GM12878 (cell line): Measurements from ENCODE around the gene ZNF385A. TPM values are rescaled to one million over a fixed set of nuclear protein-coding genes. Genes with fewer than 3 reads are reported as not detected.

Source experiments
- ATAC-seq: fragments of 200-7000 bp; cut with Tn5 transposase; 3 replicates; pipeline ENCODE4 v1.9.1; 2020; ENCODE audit warnings: mild to moderate bottlenecking, moderate library complexity
- BruUV-seq: library from RNA; stranded (reverse); fragments of 400-500 nt; replicated peaks from 2 replicates; lab custom pipeline; 2021; lab: Mats Ljungman, UMichigan
- CTCF ChIA-PET: fragments of 300-600 bp; sonication (Branson Sonifier 250); formaldehyde crosslinking; extraction: SDS; loops from one replicate; lab custom pipeline; 2021; ENCODE audit warnings: inconsistent platforms; lab: Yijun Ruan, JAX
- POLR2A ChIA-PET: fragments of 350-600 bp; formaldehyde crosslinking; extraction: SDS; loops from one replicate; lab custom pipeline; 2021; ENCODE audit warnings: inconsistent platforms; lab: Charles Lee
- RAD21 ChIA-PET: fragments of 300-600 bp; sonication (Branson Sonifier 250); formaldehyde crosslinking; loops from one replicate; lab custom pipeline; 2023; ENCODE audit warnings: antibody characterized with exemption; ENCODE audit not compliant: unreplicated experiment; lab: Charles Lee
- SMC1A ChIA-PET: fragments of 300-600 bp; sonication (Branson Sonifier 250); formaldehyde crosslinking; loops from one replicate; lab custom pipeline; 2023; ENCODE audit not compliant: unreplicated experiment, uncharacterized antibody; lab: Charles Lee
- DNase-seq: peaks from one replicate; pipeline ENCODE4 v3.0.0-alpha.2; 2011; ENCODE audit warnings: low read depth, low spot score
- FAIRE-seq: peaks from 3 replicates; lab custom pipeline; 2011; peaks lifted over from hg19 to GRCh38; lab: Jason Lieb, UNC
- H2AFZ ChIP-seq: 2 replicates; pipeline ENCODE4 v1.6.0; 2011; ENCODE audit warnings: low read depth, low read length, control low read depth; ENCODE audit not compliant: control insufficient read depth
- H3K27ac ChIP-seq: 2 replicates; pipeline ENCODE4 v1.5.1; 2011; ENCODE audit warnings: control low read depth; ENCODE audit not compliant: control insufficient read depth, insufficient read depth
- H3K27me3 ChIP-seq, 2 experiments: replicated peaks in 1 of 2; 2 replicates each; pipeline versions ENCODE4 v1.6.0 to v1.6.1; 2011; ENCODE audit warnings: low read length in 1 of 2; ENCODE audit not compliant: control insufficient read depth in 2 of 2, insufficient read depth in 2 of 2
- H3K36me3 ChIP-seq, 2 experiments: 2 replicates each; pipeline ENCODE4 v1.5.1; 2011; ENCODE audit warnings: low read length in 1 of 2; ENCODE audit not compliant: control insufficient read depth in 2 of 2, insufficient read depth in 2 of 2
- H3K4me1 ChIP-seq: 2 replicates; pipeline ENCODE4 v1.6.1; 2011; ENCODE audit warnings: mild to moderate bottlenecking, low read length, moderate library complexity, mixed read lengths; ENCODE audit not compliant: control insufficient read depth, insufficient read depth
- H3K4me2 ChIP-seq: 2 replicates; pipeline ENCODE4 v1.6.0; 2011; ENCODE audit warnings: control low read depth; ENCODE audit not compliant: control insufficient read depth, insufficient read depth
- H3K4me3 ChIP-seq: fragments of 200-600 bp; sonication (generic); 2 replicates; pipeline ENCODE4 v1.5.1; 2016
- H3K79me2 ChIP-seq: 2 replicates; pipeline ENCODE4 v1.6.0; 2011; ENCODE audit warnings: low read length; ENCODE audit not compliant: control insufficient read depth, insufficient read depth
- H3K9ac ChIP-seq: 2 replicates; pipeline ENCODE4 v1.8.0; 2011; ENCODE audit warnings: low read length, control low read depth, mixed read lengths; ENCODE audit not compliant: control insufficient read depth, insufficient read depth
- H3K9me3 ChIP-seq: replicated peaks from 3 replicates; pipeline ENCODE4 v1.5.1; 2011; ENCODE audit warnings: mild to moderate bottlenecking, low read length; ENCODE audit not compliant: control insufficient read depth, insufficient read depth
- H4K20me1 ChIP-seq: 2 replicates; pipeline ENCODE4 v1.6.0; 2011; ENCODE audit not compliant: control insufficient read depth, insufficient read depth
- HCFC1 ChIP-seq: fragments of 150-350 bp; IDR thresholded peaks from 2 replicates; pipeline ENCODE4 v1.6.1; 2014; ENCODE audit warnings: low read length
- KAT2A ChIP-seq: conservative IDR thresholded peaks from 2 replicates; pipeline ENCODE4 v1.6.1; 2011; ENCODE audit warnings: low read depth, low read length; ENCODE audit not compliant: control insufficient read depth
- NR2C1 ChIP-seq: fragments of 450-650 bp; IDR thresholded peaks from 2 replicates; pipeline ENCODE4 v1.6.1; 2017; ENCODE audit warnings: antibody characterized with exemption, mild to moderate bottlenecking, moderate library complexity
- POU2F2 ChIP-seq: IDR thresholded peaks from 3 replicates; pipeline ENCODE4 v1.6.1; 2011; ENCODE audit warnings: low read depth, mild to moderate bottlenecking, low read length, borderline replicate concordance
- SRF ChIP-seq, 2 experiments: IDR thresholded peaks; 2 replicates each; pipeline ENCODE4 v1.6.1; 2011; ENCODE audit warnings: low read depth in 2 of 2, low read length in 2 of 2, mild to moderate bottlenecking in 1 of 2, moderate library complexity in 1 of 2
- WGBS: methylation state at CpG from one replicate; pipeline ENCODE4 v1.1.6; 2016; ENCODE audit warnings: low lambda C conversion rate; ENCODE audit not compliant: insufficient replicate concordance, insufficient coverage; ENCODE audit errors: missing lambda C conversion rate; 5-methylcytosine and 5-hydroxymethylcytosine counted together
- in situ Hi-C: fragments of 300-500 bp; cut with MboI; formaldehyde crosslinking; loops from 9 replicates; pipeline ENCODE4 v1.14.3; 2018; ENCODE audit warnings: mixed read lengths
- intact Hi-C: fragments of 100-400 bp; cut with micrococcal nuclease; formaldehyde crosslinking; loops from one replicate; pipeline ENCODE4 v1.14.2; 2022; ENCODE audit not compliant: unreplicated experiment
- polyA plus RNA-seq, 11 experiments: library from polyadenylated mRNA; depleted of rRNA in 4 of 11; unstranded in 6 of 11; stranded (reverse) in 5 of 11; fragments of >200 nt; fragmentation: Nextera tagmentation in 4 of 11; fragmentation: Illumina TruSeq in 1 of 11; extraction: Ambion mirVana in 4 of 11; extraction: Trizol in 1 of 11; gene quantifications; 1 replicate in 1 of 11; 2 replicates in 10 of 11; pipeline versions ENCODE4 v1.2.1 to v1.2.3, GENCODE V29; 2011 to 2016; ENCODE audit warnings: inconsistent platforms in 2 of 11, missing spikeins in 2 of 11, low read depth in 1 of 11
- total RNA-seq, 4 experiments: library from RNA; depleted of rRNA in 3 of 4; stranded (reverse); fragments of >200 nt in 3 of 4; fragmentation: Illumina TruSeq in 1 of 4; extraction: Trizol in 1 of 4; gene quantifications; 2 replicates each; pipeline versions ENCODE4 v1.2.1 to v1.2.3, GENCODE V29; 2013 to 2021
- TF ChIP-seq, protein P1 (sequence below): fragments of 450-650 bp; IDR thresholded peaks from 2 replicates; pipeline ENCODE4 v1.6.1; 2017; ENCODE audit warnings: antibody characterized with exemption, mild to moderate bottlenecking, moderate library complexity

Gene ZNF385A
- total and polyA plus RNA-seq, 10 of the 15 experiments (the other 5 are each of a cell fraction or from before 2014, with no cell fraction given), result 0.26 to 26.1 (median 4.9) TPM

DNA sequence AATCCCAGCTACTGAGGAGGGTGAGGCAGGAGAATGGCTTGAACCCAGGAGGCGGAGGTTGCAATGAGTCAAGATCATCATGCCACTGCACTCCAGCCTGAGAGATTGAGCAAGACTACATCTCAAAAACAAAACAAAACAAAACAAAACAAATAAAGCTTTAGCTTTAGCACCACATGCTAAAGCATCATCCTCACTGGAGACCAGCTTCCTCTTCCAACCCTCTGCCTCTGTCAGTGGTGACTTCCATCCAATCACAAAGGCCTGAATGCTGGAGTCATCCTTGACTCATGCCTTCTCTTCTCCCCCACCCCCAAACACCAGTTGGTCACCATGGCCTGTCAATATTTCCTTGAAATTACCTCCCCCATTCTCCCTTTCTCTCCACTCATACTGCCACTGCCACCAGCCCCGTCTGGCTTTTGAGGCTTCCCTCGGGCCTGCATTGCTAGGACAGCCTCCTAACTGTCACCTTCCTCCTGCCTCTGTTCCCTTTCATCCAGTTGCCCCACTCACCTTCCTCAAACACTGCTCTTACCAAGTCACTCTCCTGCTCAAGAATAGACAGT is 1.4 kb downstream of the ZNF385A start:
- no peaks in the 10 kb centered on the region for H3K9me3 ChIP-seq
- TF ChIP-seq POU2F2, result no peak
- TF ChIP-seq NR2C1, result no peak
- TF ChIP-seq HCFC1, result no peak
- TF ChIP-seq, protein P1, sequence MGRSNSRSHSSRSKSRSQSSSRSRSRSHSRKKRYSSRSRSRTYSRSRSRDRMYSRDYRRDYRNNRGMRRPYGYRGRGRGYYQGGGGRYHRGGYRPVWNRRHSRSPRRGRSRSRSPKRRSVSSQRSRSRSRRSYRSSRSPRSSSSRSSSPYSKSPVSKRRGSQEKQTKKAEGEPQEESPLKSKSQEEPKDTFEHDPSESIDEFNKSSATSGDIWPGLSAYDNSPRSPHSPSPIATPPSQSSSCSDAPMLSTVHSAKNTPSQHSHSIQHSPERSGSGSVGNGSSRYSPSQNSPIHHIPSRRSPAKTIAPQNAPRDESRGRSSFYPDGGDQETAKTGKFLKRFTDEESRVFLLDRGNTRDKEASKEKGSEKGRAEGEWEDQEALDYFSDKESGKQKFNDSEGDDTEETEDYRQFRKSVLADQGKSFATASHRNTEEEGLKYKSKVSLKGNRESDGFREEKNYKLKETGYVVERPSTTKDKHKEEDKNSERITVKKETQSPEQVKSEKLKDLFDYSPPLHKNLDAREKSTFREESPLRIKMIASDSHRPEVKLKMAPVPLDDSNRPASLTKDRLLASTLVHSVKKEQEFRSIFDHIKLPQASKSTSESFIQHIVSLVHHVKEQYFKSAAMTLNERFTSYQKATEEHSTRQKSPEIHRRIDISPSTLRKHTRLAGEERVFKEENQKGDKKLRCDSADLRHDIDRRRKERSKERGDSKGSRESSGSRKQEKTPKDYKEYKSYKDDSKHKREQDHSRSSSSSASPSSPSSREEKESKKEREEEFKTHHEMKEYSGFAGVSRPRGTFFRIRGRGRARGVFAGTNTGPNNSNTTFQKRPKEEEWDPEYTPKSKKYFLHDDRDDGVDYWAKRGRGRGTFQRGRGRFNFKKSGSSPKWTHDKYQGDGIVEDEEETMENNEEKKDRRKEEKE, result no peak
- TF ChIP-seq SRF (IDR thresholded peaks at IDR 0.05; ENCODE audit: low read depth in 2 of 2, low read length in 2 of 2), result no peak
- no peak for TF ChIP-seq KAT2A
- H3K4me2 ChIP-seq, result no peak overlapping the region
- ChIA-PET SMC1A (interaction anchor here (0.7 to 0.8 kb wide), 2 partner anchors 55 to 163 kb away, joined by 3 read pairs; no protein-coding TSS in a partner anchor), RAD21 (no interaction called here), CTCF (interaction anchor here (1.0 to 6.4 kb wide), 10 partner anchors 9 to 115 kb away, joined by 3 to 66 read pairs (median 5); partner anchors contain the start of gene NCKAP1L), POLR2A (no interaction called here)
- H3K4me3 ChIP-seq, result no peak overlapping the region
- 96% methylated on average over 3 of the region's 3 CpGs for WGBS
- no peak for DNase-seq
- no TSS peak for BruUV-seq
- no peaks in the 10 kb centered on the region for H4K20me1 ChIP-seq
- H3K79me2 ChIP-seq, result no peaks in the 10 kb centered on the region
- intact Hi-C loops, result no loop called here
- H3K27me3 ChIP-seq, result no peaks in the 10 kb centered on the region
- no peak for FAIRE-seq
- H3K27ac ChIP-seq, result no peak overlapping the region
- H3K36me3 ChIP-seq, result no peaks in the 10 kb centered on the region
- H3K9ac ChIP-seq, result no peak overlapping the region
- no peak overlapping the region for H2AFZ ChIP-seq
- ATAC-seq, result no peak
- in situ Hi-C loops, result no loop called here
- peaks cover 14% of the 10 kb centered on the region for H3K4me1 ChIP-seq
